Stimulated activated naive CD8-positive, alpha-beta T cell treated with anti-CD3 and anti-CD28 coated beads, Interleukin-15, Interleukin-2, amounts not matched to agents 100 U/mL and 50 U/mL, for 24 hours (primary cell): Measurements from ENCODE around the gene PTPRN2.
A peak's percentile ranks its signal among the peaks of the same experiment; 100 is the strongest.
"Not testable (repeated sequence)": the region's sequence is repeated elsewhere in the genome, so short reads cannot be mapped to it uniquely, and the experiment has no call there.

Experiments used
- ATAC-seq: fragments of 150-1000 bp; cut with Tn5 transposase; one replicate; pipeline ENCODE4 v1.10.0; 2021
- DNase-seq: peaks from one replicate; pipeline ENCODE4 v3.0.0; 2021

PTPRN2 gene

DNA sequence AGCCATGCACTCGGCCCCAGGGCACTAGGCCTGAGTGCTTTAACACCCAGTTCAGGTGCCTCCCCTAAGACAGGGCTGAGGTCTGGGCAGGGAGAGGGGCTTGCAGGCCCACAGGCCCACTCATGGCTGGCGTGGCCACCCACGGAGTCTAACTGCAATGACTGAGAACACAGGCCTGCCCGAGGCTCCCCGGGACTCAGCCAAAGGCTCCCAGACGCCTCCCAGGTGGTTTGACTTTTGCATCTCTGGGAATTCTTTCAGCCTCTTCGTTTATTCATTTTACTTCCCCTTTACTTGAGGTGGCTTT is 37.3 kb downstream of the PTPRN2 start:
- no peak for ATAC-seq
- DNase-seq: no peak

DNA sequence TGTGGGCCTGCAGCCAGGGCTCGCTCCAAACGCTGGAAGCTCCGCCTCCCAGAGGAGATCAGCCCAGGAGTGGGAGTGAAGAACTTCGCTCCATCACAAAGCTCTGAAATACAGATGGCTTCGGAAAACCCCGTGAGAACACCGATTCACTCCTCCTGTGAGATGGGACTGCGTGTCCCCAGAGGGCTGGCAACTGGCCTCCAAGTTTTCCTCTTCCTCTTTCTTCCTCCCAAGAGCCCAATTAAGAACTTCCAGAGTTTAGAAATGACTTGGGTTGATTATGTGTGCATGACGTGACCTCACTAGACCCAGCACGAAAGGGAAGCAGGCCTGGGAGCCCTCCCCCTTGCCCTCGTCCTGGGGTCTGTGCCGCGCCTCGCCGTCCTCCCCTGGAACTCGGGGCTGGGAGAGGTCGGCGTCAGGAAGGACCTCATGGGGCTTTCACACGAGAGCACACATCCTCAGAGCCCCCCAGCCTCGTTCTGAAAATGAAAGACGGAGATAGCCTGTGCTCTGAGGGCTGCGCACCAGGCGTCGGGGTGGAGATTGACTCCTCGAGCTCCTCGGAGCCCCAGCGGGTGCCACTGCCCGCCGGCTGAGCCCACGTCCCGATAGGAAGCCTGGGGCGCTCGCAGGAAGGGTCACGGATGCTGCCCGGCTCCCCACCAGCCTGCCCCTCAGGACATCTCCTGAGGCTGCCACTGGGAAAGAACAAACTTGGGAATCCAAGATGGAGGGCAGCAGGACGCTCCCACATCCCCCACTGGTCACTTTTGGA is 37.8 kb downstream of the PTPRN2 start:
- ATAC-seq (no peak), DNase-seq (no peak)

DNA sequence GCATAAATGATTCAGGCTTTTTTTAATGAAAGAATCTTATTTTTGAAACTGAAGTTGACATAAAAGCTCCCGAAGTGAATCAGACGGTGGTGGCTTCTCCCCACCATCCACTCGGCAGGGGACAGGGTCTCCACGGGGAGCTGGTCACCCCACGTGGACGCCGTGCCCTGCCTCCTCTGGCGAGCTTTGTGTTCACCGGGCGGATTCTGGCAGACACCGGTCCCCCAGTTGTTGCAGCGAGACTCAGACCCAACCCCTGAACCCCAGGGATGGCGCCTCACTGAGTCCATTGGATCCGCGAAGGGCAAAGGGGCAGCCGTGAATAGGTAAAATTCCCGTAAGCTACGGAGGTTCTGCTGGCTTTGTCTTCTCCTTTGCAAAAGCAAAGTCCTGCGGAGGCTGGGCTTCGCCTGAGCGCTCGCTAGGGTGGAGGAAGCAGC is 38.4 kb downstream of the PTPRN2 start:
- no peak for ATAC-seq
- DNase-seq: no peak

GRCh38 chr7:158548726-158549125 is 38.9 kb downstream of the PTPRN2 start:
- DNase-seq (no peak), ATAC-seq (no peak)

DNA sequence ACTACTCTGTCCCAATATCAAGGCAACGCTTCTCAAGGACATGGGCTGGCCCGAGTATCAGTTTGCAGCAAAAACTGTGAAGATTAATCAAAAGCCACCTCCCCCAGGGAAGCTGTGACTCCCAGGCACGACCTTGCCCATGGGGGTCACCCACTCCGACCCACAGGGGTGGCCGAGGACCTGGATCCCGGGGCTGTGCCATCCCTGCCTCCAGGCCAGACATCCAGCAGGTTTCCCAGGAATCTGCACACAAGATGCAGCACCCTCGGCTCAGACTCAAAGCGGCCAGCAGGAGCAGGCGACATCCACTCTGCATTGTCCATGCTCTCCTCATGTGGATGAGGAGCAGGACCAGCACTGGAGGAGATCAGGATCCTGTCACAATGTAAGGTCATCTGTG is 39.8 kb downstream of the PTPRN2 start:
- DNase-seq: no peak
- no peak for ATAC-seq

- no peak for ATAC-seq
- no peak for DNase-seq
Observed at GRCh38 chr7:158546626-158547025, 41.0 kb downstream of the PTPRN2 start.

- no peak for ATAC-seq
- no peak for DNase-seq
Observed at GRCh38 chr7:158546214-158546613, 41.4 kb downstream of the PTPRN2 start.

DNA sequence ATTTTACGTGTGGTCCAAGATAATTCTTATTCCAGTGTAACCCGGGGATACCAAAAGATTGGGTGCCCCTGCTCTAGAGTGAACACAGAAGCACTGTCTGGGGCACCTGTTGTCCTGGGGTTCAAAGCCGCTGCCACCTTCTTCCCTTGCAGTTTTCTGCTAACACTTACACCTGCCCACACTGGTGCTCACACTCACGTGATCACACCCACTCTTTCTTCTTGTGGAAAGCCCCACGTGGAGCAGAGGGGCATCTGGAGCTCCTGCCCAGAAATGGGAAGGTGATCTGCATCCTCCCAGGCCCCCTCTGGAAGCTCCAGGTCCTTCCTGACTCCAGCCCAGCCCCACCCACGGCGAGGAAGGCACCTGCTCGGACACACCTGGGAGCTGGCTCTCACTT is 42.9 kb downstream of the PTPRN2 start:
- ATAC-seq: no peak
- no peak for DNase-seq

DNA sequence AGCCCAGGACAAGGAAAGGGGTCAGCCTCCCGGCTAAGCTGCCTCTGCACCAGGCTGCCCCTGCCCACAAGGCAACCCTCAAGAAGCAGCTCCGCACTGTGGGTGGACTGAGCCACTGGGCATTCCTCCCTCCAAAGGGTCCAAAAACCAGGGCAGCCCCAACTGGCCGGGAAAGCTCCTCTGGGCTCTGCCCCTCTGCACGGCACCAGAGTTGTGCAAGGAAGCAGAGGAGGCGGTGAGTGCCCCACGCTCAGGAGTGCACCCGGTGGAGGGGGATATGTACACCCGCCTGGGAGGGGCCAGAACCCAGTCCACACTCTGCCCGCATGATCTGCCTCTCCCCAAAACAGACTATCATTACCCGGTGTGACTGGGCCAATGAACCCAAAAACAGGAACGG is 43.8 kb downstream of the PTPRN2 start:
- ATAC-seq (no peak), DNase-seq (no peak)

DNA sequence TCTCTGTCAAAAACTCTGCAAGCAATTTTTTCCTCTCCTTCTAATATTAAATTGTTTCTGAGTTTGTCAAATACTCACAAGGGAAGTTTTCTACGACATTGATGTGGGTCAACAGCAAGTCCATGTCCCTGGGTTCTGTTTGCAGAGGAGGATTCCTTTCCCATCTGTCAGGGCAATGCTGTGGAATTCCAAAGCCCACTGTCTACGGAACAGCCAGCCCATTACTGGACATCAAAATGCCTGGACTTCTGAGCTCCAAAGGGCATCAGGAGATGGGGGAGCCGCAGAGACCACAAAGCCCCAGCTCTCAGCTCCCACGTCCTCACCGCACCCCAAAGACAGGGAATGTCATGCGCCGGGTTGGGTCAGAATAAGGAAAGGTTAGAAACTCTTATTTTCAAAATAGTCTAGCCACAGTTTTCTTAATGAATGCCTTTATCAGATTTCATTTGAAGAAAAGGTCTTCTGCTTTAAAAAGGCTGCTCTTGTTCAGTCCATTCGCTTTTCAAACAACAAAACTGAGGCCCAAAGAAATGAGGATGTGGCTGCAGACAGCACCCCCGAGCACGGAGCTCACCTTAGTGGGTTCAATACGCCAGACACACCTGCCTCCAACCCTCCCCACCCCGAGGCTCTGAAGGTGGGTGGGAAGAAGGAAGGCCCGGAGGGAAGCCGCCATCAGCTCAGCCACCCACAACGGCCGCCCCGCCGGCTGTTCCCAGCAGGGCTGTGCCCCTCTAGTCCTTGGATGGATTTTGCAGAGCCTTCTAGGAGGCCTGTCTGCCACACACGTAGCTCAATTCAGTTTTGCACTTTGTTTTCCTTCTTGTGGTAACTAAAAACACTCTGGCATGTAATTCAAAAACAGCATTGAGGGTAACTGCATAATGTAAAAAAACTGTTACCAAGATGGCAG is 44.7 kb downstream of the PTPRN2 start:
- DNase-seq (no peak), ATAC-seq (no peak)

DNA sequence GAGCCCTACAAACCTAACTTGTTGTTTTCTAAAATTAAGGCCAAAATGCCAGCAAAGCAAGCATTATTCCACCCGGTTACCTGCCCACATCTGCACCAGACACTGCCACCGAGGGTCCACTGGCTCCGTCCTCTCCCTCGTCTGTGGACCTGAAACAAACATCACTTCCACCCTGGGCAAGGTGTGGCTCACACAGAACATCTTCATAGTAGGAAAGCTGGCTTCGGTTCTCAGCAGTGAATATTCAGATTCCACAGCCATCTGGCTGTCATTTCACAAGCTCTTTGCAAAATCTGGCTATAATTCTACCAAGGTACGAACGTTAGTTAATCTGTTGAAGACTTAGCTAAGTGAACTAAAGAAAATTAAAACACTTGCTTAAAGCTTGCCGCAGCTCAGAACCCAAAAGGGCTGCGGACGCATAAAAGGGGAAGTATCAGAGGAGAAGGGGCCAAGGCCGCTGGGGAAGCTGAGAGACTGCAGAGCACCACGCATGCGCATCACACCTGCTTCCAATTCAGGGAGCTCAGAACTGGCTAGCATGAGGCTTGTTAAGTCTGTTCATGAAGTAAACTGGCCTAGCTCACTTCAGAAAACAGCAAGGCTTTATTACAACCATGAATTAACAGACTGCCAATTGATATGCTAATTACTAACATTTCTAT is 46.1 kb downstream of the PTPRN2 start:
- ATAC-seq: no peak
- DNase-seq: peak; percentile 35

DNA sequence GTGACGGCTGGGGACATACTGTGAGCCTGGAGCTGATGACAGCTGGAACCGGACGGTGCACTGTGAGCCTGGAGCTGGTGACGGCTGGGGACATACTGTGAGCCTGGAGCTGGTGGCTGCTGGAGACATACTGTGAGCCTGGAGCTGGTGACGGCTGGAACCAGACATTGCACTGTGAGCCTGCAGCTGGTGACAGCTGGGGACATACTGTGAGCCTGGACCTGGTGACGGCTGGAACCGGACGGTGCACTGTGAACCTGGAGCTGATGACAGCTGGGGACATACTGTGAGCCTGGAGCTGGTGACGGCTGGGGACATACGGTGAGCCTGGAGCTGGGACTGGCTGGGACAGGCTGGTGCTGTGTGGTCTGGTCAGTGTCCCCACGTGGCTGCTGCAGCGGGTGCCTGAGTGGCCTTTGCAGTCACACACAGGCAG is 47.9 kb downstream of the PTPRN2 start:
- ATAC-seq: no peak
- no peak for DNase-seq

DNA sequence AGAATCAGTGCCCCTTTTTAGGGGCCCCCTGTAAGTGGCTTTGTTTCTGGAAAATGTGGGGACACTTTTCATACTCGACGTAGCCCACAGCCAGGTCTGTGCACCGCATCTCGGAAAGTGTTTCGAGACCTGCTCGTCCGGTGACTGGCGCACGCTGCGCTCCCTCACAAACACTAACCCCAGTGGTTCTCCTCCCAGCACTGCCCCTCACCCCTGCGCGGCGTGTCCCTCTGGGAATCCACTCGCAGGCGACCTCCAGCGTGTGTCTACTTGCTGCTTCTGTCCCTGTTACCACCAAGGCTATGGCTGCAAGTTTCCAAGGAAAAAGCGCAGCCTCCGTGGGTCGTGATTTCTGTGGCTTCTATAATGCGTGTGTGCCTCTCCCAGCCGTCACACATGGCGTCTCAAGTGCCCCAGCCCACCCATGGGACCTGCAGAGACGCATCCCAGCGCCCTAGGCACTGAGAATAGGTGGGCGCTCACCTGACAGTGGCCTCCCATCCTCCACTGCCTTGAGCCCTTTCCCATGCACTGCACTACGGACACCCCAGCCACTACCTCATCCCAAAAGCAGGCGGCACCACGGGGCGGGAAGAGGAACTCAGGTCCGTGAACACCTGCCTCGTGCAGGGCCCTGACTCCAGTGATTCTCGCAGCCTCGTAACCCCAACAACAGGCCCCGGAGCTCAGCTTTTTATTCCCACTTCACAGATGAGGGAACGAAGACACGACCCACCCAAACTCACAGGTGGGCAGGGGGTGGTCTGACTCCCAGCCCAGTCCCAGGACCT is 49.3 kb downstream of the PTPRN2 start:
- ATAC-seq (no peak), DNase-seq (no peak)

DNA sequence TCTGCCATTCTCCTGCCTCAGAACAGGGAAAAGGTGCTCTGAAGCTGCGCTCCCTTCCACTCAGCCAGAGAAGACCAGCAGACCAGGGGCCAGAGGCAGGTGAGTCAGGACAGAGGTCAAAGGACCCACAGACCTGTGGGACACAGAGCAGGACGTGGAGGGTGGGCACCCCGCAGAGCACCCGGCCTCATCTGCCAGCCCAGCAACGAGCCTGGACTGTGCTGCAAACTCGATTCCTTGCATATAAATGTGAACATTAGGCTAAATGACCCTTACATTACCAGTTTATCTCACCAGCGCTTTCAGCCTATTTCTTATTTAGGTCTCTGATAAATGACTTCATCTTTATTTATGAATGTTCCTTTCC is 50.1 kb downstream of the PTPRN2 start:
- no peak for DNase-seq
- no peak for ATAC-seq

GRCh38 chr7:158536871-158537515 is 50.6 kb downstream of the PTPRN2 start:
- no peak for ATAC-seq
- no peak for DNase-seq

DNA sequence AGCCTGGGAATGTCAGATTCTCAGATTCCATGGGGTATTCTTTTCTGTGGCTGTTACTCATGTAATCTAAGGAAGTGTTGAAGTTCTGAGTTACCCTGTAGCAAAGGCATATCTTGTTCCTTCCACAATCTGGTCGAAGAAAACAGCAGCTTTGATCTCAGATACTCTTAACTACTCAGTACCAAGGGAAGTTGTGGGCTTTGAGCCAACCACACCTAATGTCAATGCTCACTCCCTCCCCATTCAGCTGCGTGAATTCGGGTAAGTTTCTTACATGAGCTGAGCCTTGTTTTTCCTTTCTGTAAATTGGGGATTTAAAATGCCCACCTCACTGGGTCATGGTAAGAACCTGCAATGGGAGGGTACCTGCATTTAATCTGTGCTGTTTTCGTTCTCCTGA is 52.5 kb downstream of the PTPRN2 start:
- DNase-seq (no peak), ATAC-seq (no peak)

GRCh38 chr7:158534598-158534997 is 53.0 kb downstream of the PTPRN2 start:
- ATAC-seq (no peak), DNase-seq (no peak)

DNA sequence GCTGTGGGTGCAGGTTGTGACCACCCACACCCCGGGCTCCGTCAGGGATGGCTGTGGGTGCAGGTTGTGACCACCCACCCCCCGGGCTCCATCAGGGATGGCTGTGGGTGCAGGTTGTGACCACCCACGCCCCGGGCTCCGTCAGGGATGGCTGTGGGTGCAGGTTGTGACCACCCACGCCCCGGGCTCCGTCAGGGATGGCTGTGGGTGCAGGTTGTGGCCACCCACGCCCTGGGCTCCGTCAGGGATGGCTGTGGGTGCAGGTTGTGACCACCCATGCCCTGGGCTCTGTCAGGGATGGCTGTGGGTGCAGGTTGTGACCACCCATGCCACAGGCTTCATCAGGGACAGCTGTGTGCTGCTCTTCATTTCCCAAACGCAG is 53.5 kb downstream of the PTPRN2 start:
- not testable (repeated sequence) for ATAC-seq, DNase-seq

GRCh38 chr7:158533386-158534133 is 54.1 kb downstream of the PTPRN2 start:
- DNase-seq: no peak
- ATAC-seq: no peak

GRCh38 chr7:158532093-158532627 is 55.5 kb downstream of the PTPRN2 start:
- ATAC-seq: no peak
- no peak for DNase-seq

- ATAC-seq (no peak), DNase-seq (no peak)
Observed at GRCh38 chr7:158531661-158532060, 56.0 kb downstream of the PTPRN2 start.
